GM19351 (cell line): ENCODE measurements around the gene ALDH18A1.
A peak's percentile ranks its signal among the peaks of the same experiment; 100 is the strongest.
"Not testable (repeated sequence)": the region's sequence is repeated elsewhere in the genome, so short reads cannot be mapped to it uniquely, and the experiment has no call there.

Experiments
- ATAC-seq: cut with Tn5 transposase; IDR thresholded peaks from one replicate; pipeline ENCODE4 v1.9.1; 2021; ENCODE audit warnings: mild to moderate bottlenecking, moderate library complexity; ENCODE audit not compliant: unreplicated experiment

Gene ALDH18A1

DNA sequence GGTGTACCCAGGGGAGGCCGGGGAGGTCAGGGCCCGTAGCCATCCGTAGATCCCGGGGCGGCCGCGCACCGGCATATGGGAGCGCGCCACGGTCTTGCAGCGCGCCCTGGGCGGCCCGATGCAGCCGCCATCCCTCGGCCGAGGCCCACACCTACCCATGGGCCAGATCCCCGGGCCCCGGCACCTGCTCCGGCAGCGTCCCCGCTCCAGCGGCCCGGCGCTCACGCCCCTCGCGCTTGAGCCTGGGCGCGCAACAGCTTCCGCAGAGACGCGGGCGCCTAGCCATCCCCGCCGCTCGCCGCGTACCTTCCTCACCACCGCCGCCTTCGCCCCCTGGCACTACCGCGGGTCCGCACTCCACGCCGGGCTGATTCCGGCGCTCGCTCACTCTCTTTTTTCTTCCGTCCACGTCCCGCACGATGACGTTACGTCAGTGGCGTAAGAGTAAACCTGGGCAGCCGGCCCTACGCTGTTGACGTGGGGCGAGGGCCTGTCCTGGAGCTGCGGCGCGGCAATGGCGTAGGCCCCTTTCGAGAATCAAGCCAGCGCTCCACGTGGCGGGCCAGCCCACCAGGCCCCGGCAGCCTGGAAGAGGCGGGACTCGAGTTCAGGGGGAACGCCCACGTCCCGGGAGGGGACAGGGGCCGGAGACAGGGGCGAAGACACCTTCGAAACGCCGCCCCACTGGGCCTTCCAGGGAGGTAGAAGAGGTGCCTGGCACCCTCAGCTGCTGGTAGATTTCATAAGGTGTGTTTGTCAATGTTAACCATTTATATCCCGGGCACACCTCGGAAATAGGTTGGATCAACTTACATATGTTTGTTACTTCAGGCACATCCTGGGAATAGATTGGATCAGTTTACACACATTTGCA lies at the start of gene ALDH18A1:
ALDH18A1 (minus strand) TSS at position 421 of the 874 bp plus-strand sequence. CDS start 3,334 bp downstream, outside the sequence.
- ATAC-seq = peak; percentile 86

- no peak for ATAC-seq
Observed at GRCh38 chr10:95698415-95698814, 41.9 kb upstream of the ALDH18A1 start.

GRCh38 chr10:95697429-95697828 lies 40.9 kb upstream of the ALDH18A1 start:
- no peak for ATAC-seq

DNA sequence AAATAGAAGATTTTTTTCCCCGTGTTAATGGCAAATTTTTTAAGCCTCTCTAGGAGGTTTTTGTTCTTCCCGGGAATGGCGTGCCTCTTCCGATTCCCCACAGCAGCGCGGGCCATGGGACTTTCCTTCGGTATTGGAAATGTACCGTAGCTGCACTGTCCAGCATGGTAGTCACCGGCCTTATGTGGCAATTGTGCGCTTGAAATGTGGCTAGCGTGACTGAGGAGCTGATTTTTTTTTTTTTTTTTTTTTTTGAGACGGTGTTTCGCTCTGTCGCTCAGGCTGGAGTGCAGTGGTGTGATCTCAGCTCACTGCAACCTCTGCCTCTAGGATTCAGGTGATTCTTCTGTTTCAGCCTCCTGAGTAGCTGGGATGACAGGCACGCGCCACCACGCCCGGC lies 38.2 kb upstream of the ALDH18A1 start:
- ATAC-seq = no peak

DNA sequence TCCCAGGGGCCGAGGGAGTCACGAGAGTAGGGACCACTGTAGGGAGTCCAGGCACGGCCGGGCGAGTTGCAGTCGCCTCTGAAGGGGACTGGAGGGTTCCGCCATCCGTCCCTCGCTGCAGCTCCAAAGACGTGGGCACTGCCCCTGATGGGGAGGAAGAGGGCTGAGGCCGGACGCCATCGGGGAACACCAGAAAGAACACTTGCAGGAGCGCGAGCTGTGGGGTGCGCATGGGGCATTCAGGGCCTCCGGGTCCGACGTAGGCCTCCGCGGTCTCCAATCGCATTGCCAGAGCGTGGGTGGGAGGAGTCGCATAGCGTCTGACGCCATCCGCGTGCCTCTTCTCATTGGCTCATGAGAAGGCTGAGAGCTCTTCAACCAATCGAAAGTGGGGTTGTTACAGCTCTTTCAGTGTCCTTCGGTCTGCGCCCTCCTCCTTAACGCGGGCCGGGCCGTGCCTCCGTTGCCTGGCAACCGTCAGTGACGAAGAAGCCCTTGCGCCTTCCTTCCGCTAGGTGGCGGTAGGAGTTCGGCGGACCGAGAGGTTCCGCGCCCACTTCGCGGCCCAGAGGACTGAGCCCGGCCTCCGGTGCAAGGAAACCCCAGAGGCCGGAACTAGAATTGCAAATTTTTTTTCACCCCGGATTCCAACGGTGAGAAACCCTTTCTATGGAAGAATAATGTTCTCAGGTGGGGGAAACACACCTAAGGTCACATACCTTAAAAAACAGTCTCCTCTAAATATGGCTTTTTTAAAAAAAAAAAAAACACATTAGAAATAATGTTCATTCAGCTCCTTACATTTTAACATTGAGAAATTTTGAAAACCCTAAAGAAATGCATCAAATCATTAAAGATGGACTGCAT lies 37.4 kb upstream of the ALDH18A1 start, which contains the start of gene TCTN3:
TCTN3 (minus strand) TSS at position 260 of the 867 bp plus-strand sequence; CDS start at position 232, 28 bp downstream.
- peak; percentile 98 for ATAC-seq

- ATAC-seq = no peak
Observed at GRCh38 chr10:95693071-95693667, 36.7 kb upstream of the ALDH18A1 start.

GRCh38 chr10:95691281-95691680 lies 34.8 kb upstream of the ALDH18A1 start:
- no peak for ATAC-seq

DNA sequence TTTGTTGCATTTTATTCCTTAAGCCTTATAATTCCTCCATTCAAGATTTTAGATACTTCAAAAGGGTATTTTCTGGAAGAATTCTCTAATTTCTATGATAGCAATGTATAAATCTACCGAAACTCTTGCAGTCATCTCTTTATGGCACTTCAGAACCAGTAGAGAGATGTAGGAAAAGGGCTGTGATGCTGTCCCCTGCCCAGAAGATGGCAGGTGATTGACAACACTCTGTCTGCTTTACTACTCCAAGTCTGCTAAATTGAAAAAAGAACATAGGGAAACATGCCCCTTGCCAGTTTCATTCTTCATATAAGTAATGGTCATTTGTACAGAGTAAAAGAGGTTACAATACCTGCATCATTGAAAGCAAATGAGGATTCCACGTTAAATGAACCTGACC lies 32.1 kb upstream of the ALDH18A1 start:
- ATAC-seq = no peak

DNA sequence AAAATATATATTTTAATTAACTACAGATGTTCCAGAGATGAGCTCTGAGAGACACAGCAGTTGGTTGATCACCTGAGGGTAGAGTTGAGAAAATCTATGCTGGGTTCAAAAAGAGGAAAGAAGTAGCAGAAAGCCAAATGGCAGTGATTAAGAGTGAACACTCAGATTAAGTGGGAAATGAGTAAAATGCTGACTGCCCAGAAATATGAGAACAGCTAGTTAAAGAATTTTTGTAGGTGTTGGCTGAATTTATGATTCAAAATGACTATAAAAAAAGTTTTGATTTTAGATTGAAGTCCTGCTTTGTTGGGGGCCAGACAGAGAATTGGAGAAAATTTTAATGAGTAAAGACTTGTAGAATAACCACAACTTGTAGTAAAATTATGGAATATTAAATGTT lies 27.5 kb upstream of the ALDH18A1 start:
- no peak for ATAC-seq

GRCh38 chr10:95675403-95676116 lies 19.0 kb upstream of the ALDH18A1 start:
- ATAC-seq = no peak

DNA sequence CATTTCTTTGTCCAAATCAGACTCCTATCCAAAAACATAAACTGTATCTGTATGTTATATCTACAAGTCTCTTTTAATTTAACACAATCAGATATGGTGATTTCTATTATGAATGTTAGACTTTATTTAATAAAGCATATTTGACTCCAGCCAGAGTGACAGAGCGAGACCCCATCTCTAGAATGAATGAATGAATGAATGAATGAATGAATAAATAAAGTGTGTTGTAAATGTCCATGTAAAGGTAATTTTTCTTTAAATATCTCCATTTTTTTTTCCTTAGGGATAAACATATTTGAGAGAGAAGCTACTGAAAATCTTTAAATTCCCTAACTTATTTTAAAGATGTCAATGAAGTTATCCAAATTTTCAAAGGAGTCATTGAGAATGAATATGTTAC lies 18.1 kb upstream of the ALDH18A1 start:
- no peak for ATAC-seq

GRCh38 chr10:95672641-95673040 lies 16.1 kb upstream of the ALDH18A1 start:
- not testable (repeated sequence) for ATAC-seq

DNA sequence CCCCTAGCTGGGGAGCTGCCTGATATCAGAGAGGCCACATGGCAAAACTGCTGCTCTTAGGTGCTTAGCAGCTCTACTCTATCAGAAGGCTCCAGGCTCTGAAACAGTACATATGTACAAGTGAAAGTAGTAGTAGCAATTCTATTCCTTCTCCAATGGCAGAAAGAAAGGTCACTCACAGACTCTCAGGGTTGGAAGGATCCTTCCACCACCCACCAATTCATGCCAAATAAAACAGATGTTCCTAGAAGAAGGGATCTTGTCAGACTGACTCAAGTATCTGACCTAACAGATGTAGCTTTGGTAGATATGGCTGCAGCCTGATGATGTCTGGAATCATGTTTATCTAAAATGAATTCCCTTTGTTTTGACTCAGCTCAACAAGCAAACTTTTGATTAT lies 8.0 kb upstream of the ALDH18A1 start:
- no peak for ATAC-seq

- no peak for ATAC-seq
Observed at GRCh38 chr10:95663496-95663895, 7.0 kb upstream of the ALDH18A1 start.

DNA sequence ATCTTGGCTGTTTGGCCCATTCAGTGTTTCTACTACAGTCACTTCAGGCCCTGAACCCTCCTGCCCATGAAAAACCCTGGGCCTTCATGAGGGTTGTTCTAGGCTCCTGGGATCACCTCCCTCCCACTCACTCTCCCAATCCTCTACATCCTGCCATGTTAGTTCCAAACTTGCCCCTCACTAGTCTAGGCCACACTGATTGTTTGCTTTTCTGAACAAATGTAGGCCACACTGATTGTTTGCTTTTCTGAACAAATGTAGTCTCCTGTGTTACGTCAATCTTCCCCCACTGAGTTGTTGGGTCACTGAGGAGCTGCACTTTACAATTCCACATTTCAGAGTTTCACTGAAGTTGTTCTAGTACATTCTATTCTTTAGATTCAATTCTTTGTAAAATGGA lies 5.3 kb upstream of the ALDH18A1 start:
- no peak for ATAC-seq

- no peak for ATAC-seq
Observed at GRCh38 chr10:95660283-95660682, 3.8 kb upstream of the ALDH18A1 start.

GRCh38 chr10:95657250-95657649 lies 739 bp upstream of the ALDH18A1 start:
- ATAC-seq = no peak

- ATAC-seq = peak; percentile 26
Observed at GRCh38 chr10:95655571-95656290, 780 bp downstream of the ALDH18A1 start.

- ATAC-seq = no peak
Observed at GRCh38 chr10:95653895-95654294, 2.6 kb downstream of the ALDH18A1 start.
